ENCODE results near the gene ADGRV1.

DNA sequence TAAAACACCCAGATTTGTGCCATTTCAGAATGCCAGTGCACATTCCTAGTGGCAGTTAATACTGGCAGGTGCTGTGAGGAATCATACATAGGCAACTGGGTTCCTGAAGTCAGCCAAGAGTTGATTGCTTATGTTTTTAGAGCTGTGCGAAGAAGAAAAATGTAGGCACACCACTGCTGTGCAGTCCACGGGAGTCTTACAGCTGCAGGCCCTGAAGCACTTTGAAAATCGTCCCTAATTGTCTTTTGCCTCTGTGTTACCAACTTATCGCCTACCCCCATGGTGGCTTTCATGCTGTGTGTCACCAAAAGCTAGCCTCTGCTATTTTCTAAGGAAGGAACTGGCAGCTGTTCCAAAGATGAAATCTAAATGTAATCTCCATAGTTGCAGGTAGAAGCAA, 560.6 kb downstream of the ADGRV1 start:
- TF ChIP-seq POLR2A (IDR thresholded peaks at IDR 0.05) (no peak), CTCF (IDR thresholded peaks at IDR 0.05) (no peak)

Measured in Peyer's patch (tissue), 4 donors.